ENCODE measurements around the gene GPC6. TPM values are rescaled to one million over a fixed set of nuclear protein-coding genes. Genes with fewer than 3 reads are reported as not detected.

The GPC6 gene
- total and polyA plus RNA-seq, 9 of the 15 experiments (the other 6 are each of a cell fraction or from before 2014, with no cell fraction given): under 0.01 to 0.20 (median 0.01) TPM; not detected in 4

- FAIRE-seq: peak; percentile 67
- Histone ChIP-seq H3K36me3 (ENCODE audit: control insufficient read depth, insufficient read depth, low read length) (no peaks in the 10 kb centered on the region), H3K4me3 (no peak overlapping the region), H3K27ac (ENCODE audit: extremely low read depth, low read depth, low read length) (no peak overlapping the region), H3K9me1 (ENCODE audit: control insufficient read depth, insufficient read depth, low read length) (no peaks in the 10 kb centered on the region), H3K4me1 (replicated peaks in 1 of 2; ENCODE audit: control insufficient read depth in 2 of 2, insufficient read depth in 2 of 2, low read length in 2 of 2) (no peaks in the 10 kb centered on the region), H3K27me3 (ENCODE audit: control insufficient read depth in 2 of 2, insufficient read depth in 2 of 2, low read length in 2 of 2) (no peaks in the 10 kb centered on the region), H3K4me2 (ENCODE audit: insufficient read depth, low read length) (no peak overlapping the region), H2AFZ (ENCODE audit: low read depth, low read length) (no peak overlapping the region), H4K20me1 (replicated peaks; ENCODE audit: control insufficient read depth, insufficient read depth, low read length) (no peaks in the 10 kb centered on the region), H3K9ac (ENCODE audit: insufficient read depth in 1 of 2, low read depth in 2 of 2, low read length in 2 of 2) (no peak overlapping the region), H3K9me3 (replicated peaks; ENCODE audit: control insufficient read depth, insufficient read depth, low read depth, low read length) (no peaks in the 10 kb centered on the region), H3K79me2 (ENCODE audit: control insufficient read depth, insufficient read depth, low read length) (no peaks in the 10 kb centered on the region)
- intact Hi-C loops (cut with micrococcal nuclease): loop anchor here (5.0 kb wide), 1 partner anchor 255 kb away; no protein-coding TSS in a partner anchor
- CTCF ChIA-PET (ENCODE audit: low intra/inter-chr PET ratio): no interaction called here
- peak; percentile 100 for ATAC-seq
- POLR2A ChIA-PET: no interaction called here
- BruUV-seq (replicated peaks): no TSS peak
- 0% methylated on average over 4 of the region's 4 CpGs for WGBS (ENCODE audit: insufficient coverage, low coverage, missing lambda C conversion rate)
- in situ Hi-C loops (cut with MboI): no loop called here
- DNase-seq (ENCODE audit: extremely low read depth in 1 of 4, low spot score in 3 of 4): peak; percentile 67 to 81 (median 74)
- TF ChIP-seq ATF2 (CRISPR knock-in tag; IDR thresholded peaks at IDR 0.05): peak; percentile 56; the same call in 1 of the 2 replicates
- TF ChIP-seq LARP7 (IDR thresholded peaks at IDR 0.05): no peak
- no peak for TF ChIP-seq SAP30 (IDR thresholded peaks at IDR 0.05; ENCODE audit: borderline replicate concordance, insufficient read depth, low read depth, low read length, poor library complexity, severe bottlenecking)
- no peak for TF ChIP-seq TCF15 (CRISPR knock-in tag; IDR thresholded peaks at IDR 0.05)
- TF ChIP-seq THAP7 (CRISPR knock-in tag; IDR thresholded peaks at IDR 0.05): no peak
- no peak for TF ChIP-seq SRSF7 (optimal IDR thresholded peaks at IDR 0.05; ENCODE audit: low read depth, low read length)
- no peak for TF ChIP-seq ZNF354B (CRISPR knock-in tag; IDR thresholded peaks at IDR 0.05)
- TF ChIP-seq XRCC3 (IDR thresholded peaks at IDR 0.05): no peak
- no peak for TF ChIP-seq ZFX (CRISPR knock-in tag; IDR thresholded peaks at IDR 0.05)
- no peak for TF ChIP-seq ZC3H4 (CRISPR knock-in tag; IDR thresholded peaks at IDR 0.05; ENCODE audit: borderline replicate concordance)
- no peak for TF ChIP-seq MED1 (CRISPR knock-in tag; IDR thresholded peaks at IDR 0.05; ENCODE audit: borderline replicate concordance)
- no peak for TF ChIP-seq TAL1 (IDR thresholded peaks at IDR 0.05)
- no peak for TF ChIP-seq HMG20A (CRISPR knock-in tag; conservative IDR thresholded peaks at IDR 0.05)
- TF ChIP-seq TRIM24 (IDR thresholded peaks at IDR 0.05): no peak
- peak; percentile 66 for TF ChIP-seq NFE2 (IDR thresholded peaks at IDR 0.05; ENCODE audit: low read depth)
- no peak for TF ChIP-seq ZNF134 (CRISPR knock-in tag; conservative IDR thresholded peaks at IDR 0.05)
- TF ChIP-seq TCFL5 (CRISPR knock-in tag; conservative IDR thresholded peaks at IDR 0.05): no peak
- TF ChIP-seq YY1 (IDR thresholded peaks at IDR 0.05; ENCODE audit: borderline replicate concordance in 1 of 3, control insufficient read depth in 1 of 3, extremely low read depth in 1 of 3, insufficient read depth in 3 of 3, insufficient read length in 1 of 3, insufficient replicate concordance in 2 of 3, low read depth in 1 of 3, low read length in 2 of 3): no peak
Observed at GRCh38 chr13:94362411-94362909, 1135.9 kb downstream of the GPC6 start.
